ENCODE measurements around the gene MLPH.

GRCh38 chr2:237509151-237509550, 22.1 kb downstream of the MLPH start:
- TF ChIP-seq CREB1 (IDR thresholded peaks at IDR 0.05; ENCODE audit: low read depth) (no peak), REST (IDR thresholded peaks at IDR 0.05; ENCODE audit: low read depth) (no peak), EP300 (IDR thresholded peaks at IDR 0.05; ENCODE audit: borderline replicate concordance) (no peak), ZBTB7A (IDR thresholded peaks at IDR 0.05; ENCODE audit: low read depth) (no peak), EGR1 (IDR thresholded peaks at IDR 0.05) (no peak), TAF1 (IDR thresholded peaks at IDR 0.05; ENCODE audit: low read depth) (no peak), MAX (IDR thresholded peaks at IDR 0.05) (no peak), YY1 (IDR thresholded peaks at IDR 0.05; ENCODE audit: low read depth) (no peak), CEBPB (IDR thresholded peaks at IDR 0.05) (no peak), USF1 (IDR thresholded peaks at IDR 0.05) (no peak), FOXM1 (IDR thresholded peaks at IDR 0.05; ENCODE audit: borderline replicate concordance, low read depth) (no peak), RAD21 (IDR thresholded peaks at IDR 0.05; ENCODE audit: low read depth) (no peak), TEAD4 (IDR thresholded peaks at IDR 0.05) (no peak)
